ENCODE results near the gene L3MBTL4. TPM values are rescaled to one million over a fixed set of nuclear protein-coding genes. Genes with fewer than 3 reads are reported as not detected.
A peak's percentile ranks its signal among the peaks of the same experiment; 100 is the strongest.

The L3MBTL4 gene
- total RNA-seq, 1 donor from 2014 or later = 0.59 TPM

- H3K4me3 Mint-ChIP-seq (ENCODE audit: unreplicated experiment) = no peak overlapping the region
- H3K4me1 Mint-ChIP-seq (ENCODE audit: unreplicated experiment) = no peaks in the 10 kb centered on the region
- H3K27ac Mint-ChIP-seq (ENCODE audit: unreplicated experiment) = no peak overlapping the region
- H3K9me3 Mint-ChIP-seq (ENCODE audit: unreplicated experiment) = no peaks in the 10 kb centered on the region
- TF ChIP-seq CTCF (IDR thresholded peaks at IDR 0.05) = no peak
- H3K36me3 Mint-ChIP-seq (ENCODE audit: unreplicated experiment) = no peaks in the 10 kb centered on the region
- peaks cover 7% of the 10 kb centered on the region for H3K27me3 Mint-ChIP-seq (ENCODE audit: unreplicated experiment)
- DNase-seq (ENCODE audit: extremely low spot score, unreplicated experiment) = no peak
Measured at GRCh38 chr18:5982332-5982731, 432.4 kb downstream of the L3MBTL4 start.

GRCh38 chr18:5980721-5981120 is 434.0 kb downstream of the L3MBTL4 start:
- Mint-ChIP-seq H3K4me1 (ENCODE audit: unreplicated experiment) (no peaks in the 10 kb centered on the region), H3K27ac (ENCODE audit: unreplicated experiment) (no peak overlapping the region), H3K36me3 (ENCODE audit: unreplicated experiment) (no peaks in the 10 kb centered on the region), H3K27me3 (ENCODE audit: unreplicated experiment) (peaks cover 4% of the 10 kb centered on the region), H3K9me3 (ENCODE audit: unreplicated experiment) (no peaks in the 10 kb centered on the region), H3K4me3 (ENCODE audit: unreplicated experiment) (no peak overlapping the region)
- no peak for TF ChIP-seq CTCF (IDR thresholded peaks at IDR 0.05)
- peak; percentile 64 for DNase-seq (ENCODE audit: extremely low spot score, unreplicated experiment)

- no peak for TF ChIP-seq CTCF (IDR thresholded peaks at IDR 0.05)
- no peaks in the 10 kb centered on the region for H3K9me3 Mint-ChIP-seq (ENCODE audit: unreplicated experiment)
- H3K36me3 Mint-ChIP-seq (ENCODE audit: unreplicated experiment) = no peaks in the 10 kb centered on the region
- H3K27me3 Mint-ChIP-seq (ENCODE audit: unreplicated experiment) = no peaks in the 10 kb centered on the region
- no peak overlapping the region for H3K4me3 Mint-ChIP-seq (ENCODE audit: unreplicated experiment)
- peaks cover 6% of the 10 kb centered on the region for H3K4me1 Mint-ChIP-seq (ENCODE audit: unreplicated experiment)
- H3K27ac Mint-ChIP-seq (ENCODE audit: unreplicated experiment) = no peak overlapping the region
- DNase-seq (ENCODE audit: extremely low spot score, unreplicated experiment) = peak; percentile 73
Measured at GRCh38 chr18:5979971-5980457, 434.7 kb downstream of the L3MBTL4 start.

GRCh38 chr18:5979176-5979888 is 435.4 kb downstream of the L3MBTL4 start:
- DNase-seq (ENCODE audit: extremely low spot score, unreplicated experiment) = peak; percentile 49
- no peak for TF ChIP-seq CTCF (IDR thresholded peaks at IDR 0.05)
- Mint-ChIP-seq H3K4me1 (ENCODE audit: unreplicated experiment) (peaks cover 9% of the 10 kb centered on the region), H3K27me3 (ENCODE audit: unreplicated experiment) (no peaks in the 10 kb centered on the region), H3K27ac (ENCODE audit: unreplicated experiment) (no peak overlapping the region), H3K4me3 (ENCODE audit: unreplicated experiment) (no peak overlapping the region), H3K9me3 (ENCODE audit: unreplicated experiment) (no peaks in the 10 kb centered on the region), H3K36me3 (ENCODE audit: unreplicated experiment) (no peaks in the 10 kb centered on the region)

- H3K9me3 Mint-ChIP-seq (ENCODE audit: unreplicated experiment) = no peaks in the 10 kb centered on the region
- H3K4me3 Mint-ChIP-seq (ENCODE audit: unreplicated experiment) = no peak overlapping the region
- no peaks in the 10 kb centered on the region for H3K36me3 Mint-ChIP-seq (ENCODE audit: unreplicated experiment)
- peak; percentile 78 for DNase-seq (ENCODE audit: extremely low spot score, unreplicated experiment)
- H3K27me3 Mint-ChIP-seq (ENCODE audit: unreplicated experiment) = no peaks in the 10 kb centered on the region
- H3K27ac Mint-ChIP-seq (ENCODE audit: unreplicated experiment) = no peak overlapping the region
- no peak for TF ChIP-seq CTCF (IDR thresholded peaks at IDR 0.05)
- peaks cover 9% of the 10 kb centered on the region for H3K4me1 Mint-ChIP-seq (ENCODE audit: unreplicated experiment)
Measured at GRCh38 chr18:5977022-5977421, 437.7 kb downstream of the L3MBTL4 start.
